KOPT-K1 (cell line): ENCODE results near the gene STK39.

Experiments
- H3K27ac ChIP-seq: fragments of 200-600 bp; sonication (generic); 2 replicates; pipeline ENCODE4 v1.5.1; 2016; ENCODE audit warnings: antibody characterized with exemption, mild to moderate bottlenecking, low read depth, low read length; ENCODE audit not compliant: poor library complexity, severe bottlenecking
- H3K36me3 ChIP-seq: fragments of 200-600 bp; sonication (generic); 2 replicates; pipeline ENCODE4 v1.5.1; 2017; ENCODE audit warnings: antibody characterized with exemption, mild to moderate bottlenecking, low read length, moderate library complexity; ENCODE audit not compliant: insufficient read depth
- H3K9me3 ChIP-seq: fragments of 200-600 bp; sonication (generic); 2 replicates; pipeline ENCODE4 v1.5.1; 2017; ENCODE audit warnings: antibody characterized with exemption, low read length, mild to moderate bottlenecking; ENCODE audit not compliant: insufficient read depth, poor library complexity, severe bottlenecking

STK39 gene

DNA sequence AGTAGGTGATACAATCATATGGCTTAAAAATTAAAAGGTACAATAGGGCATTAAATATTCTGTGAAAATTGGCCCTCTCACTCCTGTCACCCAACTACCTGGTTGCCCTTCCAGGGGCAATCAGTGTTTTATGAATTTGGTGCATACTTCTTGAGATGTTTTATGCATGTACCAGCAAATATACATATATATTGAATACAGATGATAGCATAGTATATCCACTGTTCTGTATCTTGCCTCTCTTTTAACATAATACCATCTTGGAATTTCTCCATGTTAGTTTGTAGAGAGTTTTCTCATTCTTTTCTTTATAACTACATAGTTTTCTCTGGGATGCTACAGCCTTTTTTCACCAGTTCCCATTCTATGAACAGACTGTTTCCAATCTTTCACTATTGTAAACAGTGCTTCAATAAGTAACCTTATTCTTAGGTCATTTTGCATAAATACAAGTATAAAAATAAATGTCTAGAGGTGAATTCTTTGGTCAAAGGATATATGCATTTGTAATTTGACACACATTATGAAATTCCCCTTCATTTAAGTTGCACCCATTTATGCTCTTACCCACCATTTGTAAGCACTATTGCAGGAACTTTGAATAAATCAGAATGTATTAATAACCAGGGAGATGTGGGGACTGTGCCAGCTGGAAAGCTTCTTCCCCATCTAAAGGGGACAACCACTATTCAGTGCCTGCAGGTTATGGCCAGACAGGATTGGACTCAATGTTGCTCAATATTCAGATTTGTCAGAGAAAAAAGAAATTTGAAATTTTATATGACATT is 225.4 kb downstream of the STK39 start:
- no peaks in the 10 kb centered on the region for H3K9me3 ChIP-seq
- peaks cover 20% of the 10 kb centered on the region; the same call in 1 of the 2 replicates for H3K36me3 ChIP-seq
- no peak overlapping the region for H3K27ac ChIP-seq

DNA sequence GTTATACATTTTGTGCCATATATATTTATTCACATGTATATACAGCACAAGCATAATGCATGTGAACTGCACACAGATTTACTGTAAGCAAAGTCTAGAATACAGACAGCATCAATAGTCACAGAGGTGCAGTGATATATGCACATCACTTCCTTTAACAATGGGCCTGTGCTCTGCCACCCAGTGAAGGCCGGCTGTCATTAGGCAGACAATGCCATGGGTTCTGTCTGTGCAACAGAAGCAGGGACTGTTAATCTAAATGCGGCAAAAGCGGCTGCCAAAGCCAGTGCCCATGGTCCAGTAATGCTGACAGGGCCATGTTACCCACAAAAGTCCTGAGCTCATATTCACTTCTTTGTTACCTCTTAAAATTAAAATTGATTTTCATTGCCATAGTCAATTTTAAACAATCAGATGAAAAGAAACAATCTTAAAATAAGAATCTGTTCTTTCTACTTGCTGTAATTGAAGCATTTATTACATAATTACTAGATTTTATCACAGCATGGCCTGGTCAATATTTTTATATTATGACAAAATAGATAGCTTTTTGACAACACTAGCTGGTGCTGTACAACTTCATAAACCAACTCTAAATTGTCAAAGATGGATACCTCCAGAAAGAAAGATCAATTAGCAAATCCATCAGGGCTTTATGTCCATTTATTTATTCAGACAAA is 232.0 kb downstream of the STK39 start:
- no peak overlapping the region for H3K27ac ChIP-seq
- peaks cover 19% of the 10 kb centered on the region for H3K36me3 ChIP-seq

DNA sequence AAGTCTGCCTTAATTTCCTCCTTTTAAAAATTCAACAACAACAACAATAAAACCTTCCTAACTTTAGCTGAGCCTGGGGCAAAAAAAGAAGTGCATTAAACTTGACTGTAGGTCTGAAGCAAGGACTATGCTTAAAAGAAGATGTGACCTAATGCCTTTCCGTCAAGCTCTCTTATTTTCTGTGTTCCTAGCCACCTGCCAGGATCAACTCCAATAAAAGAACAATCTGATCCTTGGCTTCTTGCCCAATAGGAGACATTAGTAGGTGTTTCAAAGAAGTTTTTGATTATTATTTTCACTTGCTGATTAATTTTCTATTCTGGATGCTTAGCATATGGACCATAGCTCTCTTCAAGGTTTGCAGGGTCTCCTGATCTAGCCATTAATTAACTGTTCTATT is 237.5 kb downstream of the STK39 start:
- Histone ChIP-seq H3K9me3 (no peaks in the 10 kb centered on the region), H3K27ac (no peak overlapping the region), H3K36me3 (peaks cover 31% of the 10 kb centered on the region)

More for the DNA sequence above, 232.0 kb downstream of the STK39 start:
- H3K9me3 ChIP-seq, result no peaks in the 10 kb centered on the region

DNA sequence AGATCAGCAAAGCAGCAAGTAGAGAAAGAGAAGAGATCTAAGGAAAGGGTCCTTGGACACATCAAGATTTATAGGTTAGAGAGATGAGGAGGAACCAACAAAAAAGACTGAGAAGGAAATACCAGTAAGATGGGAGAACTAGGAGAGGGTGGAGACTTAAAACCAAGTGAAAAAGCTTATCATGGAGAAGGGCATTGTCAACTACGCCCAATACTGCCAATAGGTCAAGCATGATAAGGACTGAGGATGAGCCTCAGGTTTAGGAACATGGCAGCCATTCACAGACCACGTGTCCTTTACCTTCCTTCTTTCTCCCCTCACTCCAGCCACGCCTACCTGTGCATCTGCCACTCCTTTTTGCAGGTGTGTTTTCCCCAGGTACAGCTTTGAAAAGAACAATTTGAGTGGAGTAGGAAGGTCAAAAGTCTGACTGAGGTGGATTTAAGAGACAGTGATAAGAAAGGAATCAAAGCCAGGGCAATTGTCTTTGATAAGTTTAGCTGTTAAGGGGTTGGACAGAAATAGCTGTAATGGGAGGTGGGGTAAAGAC is 238.7 kb downstream of the STK39 start:
- no peaks in the 10 kb centered on the region for H3K9me3 ChIP-seq
- peaks cover 31% of the 10 kb centered on the region for H3K36me3 ChIP-seq
- no peak overlapping the region for H3K27ac ChIP-seq

DNA sequence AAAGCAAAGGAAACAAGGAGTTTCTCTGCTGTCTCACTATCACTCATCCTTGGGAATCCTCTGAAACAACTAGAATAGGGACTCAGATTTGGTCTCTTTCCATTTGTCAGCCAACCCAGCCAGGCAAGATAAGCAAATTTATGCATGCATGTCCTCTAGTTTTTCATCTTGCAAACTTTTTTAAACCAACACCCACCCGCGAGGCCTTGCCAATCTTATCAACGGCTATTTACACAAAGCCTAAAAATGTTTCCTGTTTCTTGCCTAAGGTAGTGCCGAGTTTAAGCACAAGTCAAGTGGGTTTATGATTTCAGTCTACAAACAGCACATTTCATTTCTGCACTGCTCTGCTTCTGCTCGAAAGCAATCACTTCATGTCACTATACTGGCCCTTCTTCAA is 240.9 kb downstream of the STK39 start:
- peaks cover 21% of the 10 kb centered on the region for H3K36me3 ChIP-seq
- no peak overlapping the region for H3K27ac ChIP-seq
- H3K9me3 ChIP-seq, result no peaks in the 10 kb centered on the region

DNA sequence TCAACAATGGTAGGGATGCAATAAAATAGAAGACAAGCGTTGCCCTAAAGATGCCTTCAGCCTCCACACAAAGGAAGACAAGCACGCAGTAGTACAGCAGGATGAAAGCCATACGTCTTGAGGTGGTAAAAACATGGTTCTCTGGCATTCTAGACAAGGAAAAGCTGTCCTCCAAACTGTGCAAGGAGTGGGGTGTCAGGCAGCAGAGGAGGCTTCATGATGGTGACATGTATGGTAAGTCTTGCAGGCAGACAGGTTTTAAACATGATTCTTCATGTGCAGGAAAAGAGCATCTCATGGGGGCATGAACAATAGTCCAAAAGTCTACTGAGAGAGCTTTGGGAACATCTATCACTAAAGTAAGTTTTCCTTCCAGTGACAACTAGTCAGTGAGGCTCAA is 241.8 kb downstream of the STK39 start:
- no peak overlapping the region for H3K27ac ChIP-seq
- peaks cover 19% of the 10 kb centered on the region for H3K36me3 ChIP-seq
- no peaks in the 10 kb centered on the region for H3K9me3 ChIP-seq

DNA sequence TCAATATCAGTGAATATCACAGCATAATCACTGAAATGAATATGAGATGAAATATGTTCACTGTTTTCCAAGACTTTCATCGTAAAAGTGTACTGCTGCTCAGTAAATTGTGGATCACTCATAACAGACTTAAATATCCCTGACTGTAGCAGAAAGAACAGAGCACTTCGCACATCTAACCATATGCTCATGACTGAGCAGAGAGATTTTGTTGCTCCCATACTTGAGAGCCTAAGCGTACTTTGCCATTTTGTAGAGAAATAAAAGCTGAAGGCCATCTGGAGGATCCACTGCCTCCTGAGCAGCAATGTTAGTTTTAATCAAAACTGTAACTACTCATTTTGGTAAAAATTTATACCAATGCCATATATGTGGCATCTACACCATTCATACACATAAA is 243.5 kb downstream of the STK39 start:
- H3K36me3 ChIP-seq, result peaks cover 10% of the 10 kb centered on the region
- no peak overlapping the region for H3K27ac ChIP-seq
- H3K9me3 ChIP-seq, result no peaks in the 10 kb centered on the region

DNA sequence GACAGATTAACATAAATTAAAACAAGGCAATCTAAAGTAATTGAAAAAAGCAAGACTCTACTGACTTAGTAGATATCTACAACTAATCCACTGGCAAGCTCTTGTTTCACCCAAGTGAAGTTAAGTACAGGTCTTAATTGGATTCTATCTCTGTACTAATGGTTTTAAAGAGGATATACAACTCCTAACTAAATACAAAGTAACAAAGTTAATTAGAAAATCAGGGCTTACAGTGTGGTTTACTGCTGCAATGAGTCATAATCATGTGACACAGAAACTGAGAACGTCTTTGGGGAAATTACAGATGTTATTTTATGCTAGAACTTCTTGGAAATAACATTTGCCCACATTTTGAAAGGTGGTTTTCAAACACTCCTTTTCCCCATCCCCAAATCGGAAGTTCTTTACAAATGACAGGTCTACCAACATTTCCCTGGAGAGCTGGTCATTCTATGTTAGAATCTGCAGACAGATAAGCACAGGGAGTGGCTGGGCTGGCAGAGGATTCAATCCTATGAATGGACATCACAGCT is 245.3 kb downstream of the STK39 start:
- Histone ChIP-seq H3K27ac (no peak overlapping the region), H3K9me3 (no peaks in the 10 kb centered on the region), H3K36me3 (no peaks in the 10 kb centered on the region; the same call in 1 of the 2 replicates)

DNA sequence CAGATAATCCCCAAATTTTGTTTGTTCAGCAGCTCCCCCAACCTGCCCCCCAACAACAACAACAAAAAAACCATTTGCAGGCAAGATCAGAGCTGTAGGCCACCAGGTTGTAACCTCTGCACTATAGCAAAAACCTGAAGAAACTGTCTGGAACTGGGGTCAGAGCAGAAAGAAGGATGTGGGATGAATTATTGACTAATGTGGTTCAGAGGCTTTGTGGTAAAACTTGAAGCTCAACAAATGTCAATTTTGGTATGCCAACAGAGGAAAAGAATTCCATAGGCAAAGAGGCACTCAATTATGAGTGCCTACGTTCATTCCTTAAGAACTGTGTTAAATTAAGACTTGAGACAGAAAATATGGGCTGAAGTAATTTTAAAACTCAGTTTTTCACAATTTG is 255.1 kb downstream of the STK39 start:
- H3K36me3 ChIP-seq, result peaks cover 8% of the 10 kb centered on the region; the same call in 1 of the 2 replicates
- no peaks in the 10 kb centered on the region for H3K9me3 ChIP-seq
- no peak overlapping the region for H3K27ac ChIP-seq

DNA sequence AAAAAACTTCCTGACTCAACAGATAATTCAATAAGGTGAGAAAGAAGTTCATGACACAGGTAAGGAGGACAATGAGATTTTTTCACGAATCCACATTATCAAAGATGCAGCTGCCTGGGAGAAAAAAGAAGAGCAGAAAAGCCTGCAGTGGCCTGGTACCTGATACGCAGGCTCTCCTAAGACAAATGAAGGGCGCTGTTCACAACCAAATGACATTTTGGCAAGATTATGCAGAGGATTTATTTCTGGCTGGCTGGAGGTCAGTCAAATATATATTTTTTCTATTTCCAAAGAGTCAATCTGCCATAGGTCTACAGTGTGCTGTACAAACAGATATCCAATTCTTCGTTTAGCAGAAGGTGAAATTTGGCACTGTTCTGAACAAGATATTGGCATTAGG is 257.3 kb downstream of the STK39 start:
- H3K9me3 ChIP-seq, result no peaks in the 10 kb centered on the region
- no peak overlapping the region for H3K27ac ChIP-seq
- H3K36me3 ChIP-seq, result peaks cover 8% of the 10 kb centered on the region; the same call in 1 of the 2 replicates

DNA sequence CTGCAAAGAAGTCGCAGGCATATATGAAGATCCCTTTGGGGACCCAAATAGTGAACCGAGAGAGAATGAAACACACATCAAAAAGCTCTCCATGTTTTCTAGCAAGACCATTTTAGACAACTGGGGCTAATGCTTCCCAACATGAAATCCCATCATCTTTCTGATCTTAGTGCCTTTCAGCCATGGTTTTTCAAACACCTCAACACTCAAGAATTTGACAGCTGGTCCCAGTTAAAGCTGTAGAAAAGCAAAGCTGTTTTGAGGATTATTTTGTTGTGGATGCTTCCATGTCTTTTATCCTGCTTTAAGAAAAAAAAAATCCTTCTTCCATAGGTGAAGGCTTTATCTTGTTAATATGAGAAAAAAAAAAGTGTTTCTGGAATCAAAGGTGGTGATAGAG is 259.1 kb downstream of the STK39 start:
- Histone ChIP-seq H3K9me3 (no peaks in the 10 kb centered on the region), H3K27ac (no peak overlapping the region), H3K36me3 (peaks cover 17% of the 10 kb centered on the region; the same call in 1 of the 2 replicates)

DNA sequence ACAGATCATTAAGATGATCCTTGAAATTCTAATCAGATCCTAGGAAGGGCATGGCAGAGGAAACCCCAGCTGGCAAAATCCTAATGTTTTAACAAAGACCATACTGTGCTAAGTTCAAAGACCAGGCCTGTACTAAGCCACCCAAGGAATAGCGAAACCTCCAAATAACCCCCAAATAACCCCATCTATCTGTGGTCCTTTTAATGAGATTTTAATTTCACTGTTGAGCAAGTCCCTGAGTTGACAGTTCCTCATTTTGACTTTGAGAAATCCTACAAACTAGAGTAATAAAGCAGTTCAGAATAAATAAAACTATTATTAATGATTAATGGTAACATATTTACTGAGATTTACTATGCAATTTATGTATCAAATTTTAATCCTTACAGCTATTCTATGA is 259.8 kb downstream of the STK39 start:
- Histone ChIP-seq H3K27ac (no peak overlapping the region), H3K36me3 (peaks cover 17% of the 10 kb centered on the region; the same call in 1 of the 2 replicates), H3K9me3 (no peaks in the 10 kb centered on the region)

DNA sequence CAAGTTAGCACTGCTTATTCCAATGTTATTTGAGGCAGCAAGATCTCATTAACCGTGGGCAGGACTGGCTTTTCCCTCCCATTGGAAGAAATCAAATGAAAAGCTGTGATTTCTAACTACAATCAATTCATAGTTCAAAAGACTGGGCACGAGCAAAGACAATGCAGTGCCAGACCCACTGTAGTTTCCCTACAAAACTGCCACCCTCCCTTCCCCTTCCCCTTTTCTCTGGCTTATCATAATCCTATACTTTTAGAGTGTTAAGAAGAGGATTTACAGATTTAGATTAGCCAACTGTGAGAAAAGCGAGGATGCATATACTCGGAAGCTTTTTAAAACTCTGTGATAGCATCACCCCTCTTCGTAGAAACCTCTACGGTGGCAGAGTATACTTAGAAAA is 260.4 kb downstream of the STK39 start:
- H3K27ac ChIP-seq, result no peak overlapping the region
- H3K36me3 ChIP-seq, result peaks cover 17% of the 10 kb centered on the region; the same call in 1 of the 2 replicates
- no peaks in the 10 kb centered on the region for H3K9me3 ChIP-seq

DNA sequence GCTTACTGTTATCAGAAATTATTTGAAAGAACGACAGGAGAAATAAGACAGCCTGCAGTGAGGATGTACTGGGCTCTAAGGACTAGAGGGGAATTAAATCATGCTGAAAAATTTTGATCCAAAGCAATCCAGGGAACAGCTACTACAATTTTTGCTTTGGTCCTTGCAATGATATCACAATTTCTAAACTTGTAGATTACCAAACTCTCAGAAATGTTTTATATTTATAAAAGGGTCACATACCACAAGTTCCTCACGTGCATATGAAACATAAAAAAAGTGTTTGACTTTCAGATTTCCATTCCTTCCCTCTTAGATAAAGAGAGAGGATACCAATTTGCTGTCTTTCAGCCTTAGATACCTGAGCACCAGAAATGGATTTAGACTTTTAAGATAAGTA is 261.2 kb downstream of the STK39 start:
- H3K9me3 ChIP-seq, result no peaks in the 10 kb centered on the region
- H3K27ac ChIP-seq, result no peak overlapping the region
- peaks cover 17% of the 10 kb centered on the region; the same call in 1 of the 2 replicates for H3K36me3 ChIP-seq

DNA sequence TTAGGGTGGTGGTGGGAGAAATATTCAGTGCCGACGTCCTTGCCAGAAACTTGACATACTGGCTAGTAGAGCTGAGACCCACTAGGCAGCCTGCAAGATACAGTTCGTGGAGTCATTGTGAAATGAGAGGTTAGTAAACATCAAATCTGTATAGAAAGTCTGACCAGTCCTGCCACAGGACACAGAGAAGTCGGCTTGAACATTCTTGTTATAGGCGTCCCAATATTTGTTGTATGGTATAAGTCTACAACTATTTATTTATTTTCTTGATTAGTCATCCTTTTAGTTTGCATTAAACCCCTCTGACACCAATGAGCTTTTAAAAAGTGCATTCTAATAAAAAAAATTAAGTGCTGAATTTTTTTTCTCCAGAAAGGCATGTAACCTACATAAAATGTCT is 265.4 kb downstream of the STK39 start:
- H3K36me3 ChIP-seq, result peaks cover 22% of the 10 kb centered on the region; the same call in 1 of the 2 replicates
- no peaks in the 10 kb centered on the region for H3K9me3 ChIP-seq
- H3K27ac ChIP-seq, result no peak overlapping the region
